Loucy (cell line): Measurements from ENCODE around the gene SMIM14.

ENCODE experiments used
- H2AFZ ChIP-seq: fragments of 200-600 bp; sonication (generic); 2 replicates; pipeline ENCODE4 v1.6.0; 2016; ENCODE audit warnings: antibody characterized with exemption, mild to moderate bottlenecking, low read length, moderate library complexity
- H3F3A ChIP-seq: fragments of 200-600 bp; 2 replicates; pipeline ENCODE4 v1.6.0; 2016; ENCODE audit warnings: antibody characterized with exemption, low read depth, mild to moderate bottlenecking
- H3K27me3 ChIP-seq: fragments of 200-600 bp; sonication (generic); 2 replicates; pipeline ENCODE4 v1.6.1; 2014; ENCODE audit warnings: low read length, mild to moderate bottlenecking; ENCODE audit not compliant: insufficient read depth, poor library complexity, severe bottlenecking
- H3K36me3 ChIP-seq: fragments of 200-600 bp; sonication (generic); 2 replicates; pipeline ENCODE4 v1.6.1; 2016; ENCODE audit warnings: low read length; ENCODE audit not compliant: insufficient read depth
- H3K4me1 ChIP-seq: fragments of 200-600 bp; sonication (generic); 2 replicates; pipeline ENCODE4 v1.5.1; 2014; ENCODE audit warnings: low read length, mild to moderate bottlenecking; ENCODE audit not compliant: insufficient read depth, poor library complexity, severe bottlenecking
- H3K4me2 ChIP-seq: fragments of 200-600 bp; sonication (generic); 2 replicates; pipeline ENCODE4 v1.6.0; 2014; ENCODE audit warnings: antibody characterized with exemption, low read length, low read depth, mild to moderate bottlenecking; ENCODE audit not compliant: poor library complexity, severe bottlenecking
- H3K4me3 ChIP-seq: fragments of 200-600 bp; sonication (generic); 2 replicates; pipeline ENCODE4 v1.5.1; 2014; ENCODE audit warnings: low read length, mild to moderate bottlenecking, mixed read lengths; ENCODE audit not compliant: poor library complexity, severe bottlenecking
- H3K79me2 ChIP-seq: fragments of 200-600 bp; sonication (generic); 2 replicates; pipeline ENCODE4 v1.6.1; 2014; ENCODE audit warnings: low read length; ENCODE audit not compliant: insufficient read depth
- H3K9ac ChIP-seq: fragments of 200-600 bp; sonication (generic); 2 replicates; pipeline ENCODE4 v1.6.0; 2014; ENCODE audit warnings: mild to moderate bottlenecking, low read depth, low read length, moderate library complexity; ENCODE audit not compliant: poor library complexity, severe bottlenecking
- H3K9me2 ChIP-seq: fragments of 200-600 bp; sonication (generic); replicated peaks from 2 replicates; pipeline ENCODE4 v1.6.1; 2016; ENCODE audit warnings: low read depth, low read length, mixed read lengths
- H3K9me3 ChIP-seq: fragments of 200-600 bp; sonication (generic); 2 replicates; pipeline ENCODE4 v1.6.1; 2014; ENCODE audit warnings: mild to moderate bottlenecking, antibody characterized with exemption, low read length, low read depth; ENCODE audit not compliant: insufficient read depth
- H4K20me1 ChIP-seq: fragments of 200-600 bp; sonication (generic); 2 replicates; pipeline ENCODE4 v1.6.0; 2014; ENCODE audit warnings: antibody characterized with exemption, low read length, mild to moderate bottlenecking; ENCODE audit not compliant: insufficient read depth, poor library complexity, severe bottlenecking
- CTCF ChIP-seq: fragments of 200-600 bp; sonication (generic); conservative IDR thresholded peaks from 2 replicates; pipeline ENCODE4 v1.5.1; 2014; ENCODE audit warnings: mild to moderate bottlenecking, antibody characterized with exemption, low read length
- EZH2phosphoT487 ChIP-seq: fragments of 200-600 bp; IDR thresholded peaks from 2 replicates; pipeline ENCODE4 v1.6.1; 2018; ENCODE audit warnings: antibody characterized with exemption, mild to moderate bottlenecking, moderate library complexity, borderline replicate concordance

SMIM14 gene

GRCh38 chr4:39631700-39632079 is 7.0 kb downstream of the SMIM14 start:
- Histone ChIP-seq H3K4me1 (peaks cover 4% of the 10 kb centered on the region), H3K79me2 (no peaks in the 10 kb centered on the region), H3K36me3 (no peaks in the 10 kb centered on the region), H3K9me2 (no peaks in the 10 kb centered on the region), H3K27me3 (no peaks in the 10 kb centered on the region), H3F3A (no peaks in the 10 kb centered on the region), H3K9ac (no peak overlapping the region), H3K9me3 (no peaks in the 10 kb centered on the region), H4K20me1 (no peaks in the 10 kb centered on the region), H3K4me2 (no peak overlapping the region), H2AFZ (no peak overlapping the region), H3K4me3 (no peak overlapping the region)
- TF ChIP-seq CTCF (no peak), EZH2phosphoT487 (no peak)

GRCh38 chr4:39627413-39627812 is 11.3 kb downstream of the SMIM14 start:
- no peaks in the 10 kb centered on the region for H3K9me2 ChIP-seq
- H2AFZ ChIP-seq: no peak overlapping the region
- H3F3A ChIP-seq: no peaks in the 10 kb centered on the region
- no peaks in the 10 kb centered on the region for H3K36me3 ChIP-seq
- H3K4me2 ChIP-seq: no peak overlapping the region
- H3K9me3 ChIP-seq: no peaks in the 10 kb centered on the region
- H3K9ac ChIP-seq: no peak overlapping the region
- no peaks in the 10 kb centered on the region for H4K20me1 ChIP-seq
- no peaks in the 10 kb centered on the region for H3K79me2 ChIP-seq
- no peak for TF ChIP-seq EZH2phosphoT487
- no peak for TF ChIP-seq CTCF
- no peaks in the 10 kb centered on the region for H3K27me3 ChIP-seq
- H3K4me3 ChIP-seq: no peak overlapping the region
- no peaks in the 10 kb centered on the region for H3K4me1 ChIP-seq

GRCh38 chr4:39626913-39627312 is 11.8 kb downstream of the SMIM14 start:
- Histone ChIP-seq H3K9me3 (no peaks in the 10 kb centered on the region), H3K36me3 (no peaks in the 10 kb centered on the region), H2AFZ (no peak overlapping the region), H3F3A (no peaks in the 10 kb centered on the region), H4K20me1 (no peaks in the 10 kb centered on the region), H3K9ac (no peak overlapping the region), H3K27me3 (no peaks in the 10 kb centered on the region), H3K4me1 (no peaks in the 10 kb centered on the region), H3K4me3 (no peak overlapping the region), H3K9me2 (no peaks in the 10 kb centered on the region), H3K79me2 (no peaks in the 10 kb centered on the region), H3K4me2 (no peak overlapping the region)
- TF ChIP-seq EZH2phosphoT487 (no peak), CTCF (no peak)
